ENCODE results near the gene DENND10.

GRCh38 chr10:119098576-119098975 lies 5.3 kb upstream of the DENND10 start:
- TF ChIP-seq MAX (IDR thresholded peaks at IDR 0.05) = no peak
- TF ChIP-seq, protein P1, sequence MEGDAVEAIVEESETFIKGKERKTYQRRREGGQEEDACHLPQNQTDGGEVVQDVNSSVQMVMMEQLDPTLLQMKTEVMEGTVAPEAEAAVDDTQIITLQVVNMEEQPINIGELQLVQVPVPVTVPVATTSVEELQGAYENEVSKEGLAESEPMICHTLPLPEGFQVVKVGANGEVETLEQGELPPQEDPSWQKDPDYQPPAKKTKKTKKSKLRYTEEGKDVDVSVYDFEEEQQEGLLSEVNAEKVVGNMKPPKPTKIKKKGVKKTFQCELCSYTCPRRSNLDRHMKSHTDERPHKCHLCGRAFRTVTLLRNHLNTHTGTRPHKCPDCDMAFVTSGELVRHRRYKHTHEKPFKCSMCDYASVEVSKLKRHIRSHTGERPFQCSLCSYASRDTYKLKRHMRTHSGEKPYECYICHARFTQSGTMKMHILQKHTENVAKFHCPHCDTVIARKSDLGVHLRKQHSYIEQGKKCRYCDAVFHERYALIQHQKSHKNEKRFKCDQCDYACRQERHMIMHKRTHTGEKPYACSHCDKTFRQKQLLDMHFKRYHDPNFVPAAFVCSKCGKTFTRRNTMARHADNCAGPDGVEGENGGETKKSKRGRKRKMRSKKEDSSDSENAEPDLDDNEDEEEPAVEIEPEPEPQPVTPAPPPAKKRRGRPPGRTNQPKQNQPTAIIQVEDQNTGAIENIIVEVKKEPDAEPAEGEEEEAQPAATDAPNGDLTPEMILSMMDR (IDR thresholded peaks at IDR 0.05; ENCODE audit: low read depth, low read length, missing input control) = no peak
- no peak for TF ChIP-seq SP1 (IDR thresholded peaks at IDR 0.05)
- TF ChIP-seq FOXA2 (IDR thresholded peaks at IDR 0.05) = no peak
